ENCODE measurements around the gene SAXO1.

- peak in 10 of 11 experiments; percentile 27 to 86 (median 73) for TF ChIP-seq CTCF (IDR thresholded peaks at IDR 0.05 in 8 of 11, conservative IDR thresholded peaks at IDR 0.05 in 3 of 11)
- TF ChIP-seq POLR2AphosphoS5 (IDR thresholded peaks at IDR 0.05) = no peak
- no peak for TF ChIP-seq POLR2A (IDR thresholded peaks at IDR 0.05)
These were observed 4.1 kb downstream of the SAXO1 start for GRCh38 chr9:19028835-19029451.
